Keratinocyte (primary cell): ENCODE data around the gene RNU5D-1. TPM values are rescaled to one million over a fixed set of nuclear protein-coding genes. Genes with fewer than 3 reads are reported as not detected.
A peak's percentile ranks its signal among the peaks of the same experiment; 100 is the strongest.

ENCODE experiments used
- DNase-seq: peaks from one replicate; pipeline ENCODE4 v3.0.0-alpha.2; 2011; ENCODE audit warnings: low read depth, missing footprints, low spot score
- FAIRE-seq: peaks from 2 replicates; lab custom pipeline; 2011; peaks lifted over from hg19 to GRCh38; lab: Jason Lieb, UNC
- H2AFZ ChIP-seq: 2 replicates; pipeline ENCODE4 v1.6.0; 2012; ENCODE audit warnings: low read length, control low read depth, inconsistent platforms; ENCODE audit not compliant: control insufficient read depth
- H3K27ac ChIP-seq: 2 replicates; pipeline ENCODE4 v1.5.1; 2011; ENCODE audit warnings: low read length; ENCODE audit not compliant: control insufficient read depth, insufficient read depth
- H3K27me3 ChIP-seq: 3 replicates; pipeline ENCODE4 v1.6.0; 2011; ENCODE audit warnings: low read length; ENCODE audit not compliant: control insufficient read depth, insufficient read depth; ENCODE audit errors: extremely low read depth
- H3K36me3 ChIP-seq, 2 experiments: 2 replicates in 1 of 2; 3 replicates in 1 of 2; pipeline ENCODE4 v1.5.1; 2011; ENCODE audit warnings: low read length in 2 of 2, mild to moderate bottlenecking in 1 of 2; ENCODE audit not compliant: control insufficient read depth in 2 of 2, insufficient read depth in 2 of 2; ENCODE audit errors: extremely low read depth in 1 of 2
- H3K4me1 ChIP-seq: 3 replicates; pipeline ENCODE4 v1.5.1; 2011; ENCODE audit warnings: low read length; ENCODE audit not compliant: control insufficient read depth, insufficient read depth; ENCODE audit errors: extremely low read depth
- H3K4me2 ChIP-seq: 3 replicates; pipeline ENCODE4 v1.6.0; 2011; ENCODE audit warnings: low read depth, low read length; ENCODE audit not compliant: control insufficient read depth, insufficient read depth; ENCODE audit errors: extremely low read depth
- H3K4me3 ChIP-seq, 3 experiments: fragments of 200-600 bp in 1 of 3; sonication (generic) in 1 of 3; 2 replicates in 2 of 3; 3 replicates in 1 of 3; pipeline ENCODE4 v1.5.1; 2011 to 2016; ENCODE audit warnings: low read length in 3 of 3, mild to moderate bottlenecking in 3 of 3, control low read depth in 2 of 3, inconsistent platforms in 1 of 3, low read depth in 1 of 3, mixed read lengths in 1 of 3, mixed run types in 1 of 3, moderate library complexity in 1 of 3; ENCODE audit not compliant: control insufficient read depth in 2 of 3, insufficient read depth in 2 of 3; ENCODE audit errors: extremely low read depth in 1 of 3
- H3K79me2 ChIP-seq: 2 replicates; pipeline ENCODE4 v1.6.0; 2012; ENCODE audit warnings: low read length; ENCODE audit not compliant: control insufficient read depth, insufficient read depth
- H3K9ac ChIP-seq: 3 replicates; pipeline ENCODE4 v1.6.0; 2011; ENCODE audit warnings: low read length; ENCODE audit not compliant: control insufficient read depth, insufficient read depth; ENCODE audit errors: extremely low read depth
- H3K9me1 ChIP-seq: 3 replicates; pipeline ENCODE4 v1.6.0; 2011; ENCODE audit warnings: low read length; ENCODE audit not compliant: control insufficient read depth, insufficient read depth; ENCODE audit errors: extremely low read depth
- H3K9me3 ChIP-seq: 2 replicates; pipeline ENCODE4 v1.5.1; 2012; ENCODE audit warnings: low read depth, low read length; ENCODE audit not compliant: control insufficient read depth
- H4K20me1 ChIP-seq: 3 replicates; pipeline ENCODE4 v1.6.0; 2011; ENCODE audit warnings: low read length; ENCODE audit not compliant: control insufficient read depth, insufficient read depth; ENCODE audit errors: extremely low read depth
- CTCF ChIP-seq, 3 experiments: IDR thresholded peaks in 1 of 3; conservative IDR thresholded peaks in 1 of 3; optimal IDR thresholded peaks in 1 of 3; 2 replicates in 2 of 3; 3 replicates in 1 of 3; pipeline versions ENCODE3 to v1.5.1; 2011; ENCODE audit warnings: low read length in 3 of 3, mild to moderate bottlenecking in 3 of 3, moderate library complexity in 2 of 3, control low read depth in 1 of 3, inconsistent platforms in 1 of 3; ENCODE audit not compliant: insufficient read depth in 2 of 3; ENCODE audit errors: extremely low read depth in 1 of 3
- EZH2 ChIP-seq: IDR thresholded peaks from one replicate; pipeline ENCODE4 v1.6.1; 2012; ENCODE audit warnings: inconsistent platforms, mild to moderate bottlenecking, low read length, moderate library complexity
- dilution Hi-C: fragments of 300-500 bp; cut with MboI; formaldehyde crosslinking; loops from one replicate; pipeline ENCODE4 v1.7.0; 2020; ENCODE audit warnings: low sequenced_read_pairs; ENCODE audit not compliant: extremely low pct_ligation_motif_present
- polyA plus RNA-seq, 5 experiments: library from polyadenylated mRNA; depleted of rRNA in 3 of 5; stranded (reverse) in 3 of 5; stranded (forward) in 1 of 5; unstranded in 1 of 5; fragments of >200 nt; gene quantifications; 1 replicate in 1 of 5; 2 replicates in 3 of 5; 3 replicates in 1 of 5; pipeline versions ENCODE4 v1.2.1 to v1.2.3, GENCODE V29; 2011 to 2012; ENCODE audit warnings: missing spikeins in 2 of 5, low read depth in 1 of 5, low replicate concordance in 1 of 5

The RNU5D-1 gene
- polyA plus RNA-seq, 1 donor (not counting 4 experiments of a cell fraction or from before 2014, with no cell fraction given): not detected

GRCh38 chr1:44778705-44779576 is 48.0 kb upstream of the RNU5D-1 start:
- H3K79me2 ChIP-seq: peaks cover 36% of the 10 kb centered on the region
- no peaks in the 10 kb centered on the region for H3K27me3 ChIP-seq
- DNase-seq: no peak
- no peak overlapping the region for H3K9ac ChIP-seq
- H3K9me1 ChIP-seq: peaks cover 2% of the 10 kb centered on the region
- H3K4me2 ChIP-seq: peak overlapping the region; percentile 11
- no peak overlapping the region for H3K27ac ChIP-seq
- no peak for FAIRE-seq
- peaks cover 26 to 47% of the 10 kb centered on the region in 2 experiments for H3K36me3 ChIP-seq
- H2AFZ ChIP-seq: no peak overlapping the region
- H3K4me1 ChIP-seq: peaks cover 22% of the 10 kb centered on the region
- H3K4me3 ChIP-seq: no peak overlapping the region
- H3K9me3 ChIP-seq: no peaks in the 10 kb centered on the region
- dilution Hi-C loops: no loop called here
- peaks cover 19% of the 10 kb centered on the region for H4K20me1 ChIP-seq
- TF ChIP-seq CTCF (optimal IDR thresholded peaks at IDR 0.05 in 1 of 3, IDR thresholded peaks at IDR 0.05 in 1 of 3, conservative IDR thresholded peaks at IDR 0.05 in 1 of 3; ENCODE audit: extremely low read depth in 1 of 3, insufficient read depth in 2 of 3, low read length in 3 of 3): no peak
- no peak for TF ChIP-seq EZH2

GRCh38 chr1:44777969-44778635 is 47.1 kb upstream of the RNU5D-1 start:
- peaks cover 26 to 47% of the 10 kb centered on the region in 2 experiments for H3K36me3 ChIP-seq
- FAIRE-seq (no peak), DNase-seq (no peak)
- no peak overlapping the region for H3K27ac ChIP-seq
- H3K4me2 ChIP-seq: peak overlapping the region; percentile 92
- peaks cover 36% of the 10 kb centered on the region for H3K79me2 ChIP-seq
- peaks cover 19% of the 10 kb centered on the region for H4K20me1 ChIP-seq
- peak overlapping the region in 2 of 3 experiments; percentile 85 to 94 for H3K4me3 ChIP-seq
- no peak overlapping the region for H2AFZ ChIP-seq
- H3K9ac ChIP-seq: peak overlapping the region; percentile 92
- no peak for TF ChIP-seq EZH2
- TF ChIP-seq CTCF (optimal IDR thresholded peaks at IDR 0.05 in 1 of 3, IDR thresholded peaks at IDR 0.05 in 1 of 3, conservative IDR thresholded peaks at IDR 0.05 in 1 of 3; ENCODE audit: extremely low read depth in 1 of 3, insufficient read depth in 2 of 3, low read length in 3 of 3): no peak
- H3K27me3 ChIP-seq: no peaks in the 10 kb centered on the region
- peaks cover 2% of the 10 kb centered on the region for H3K9me1 ChIP-seq
- no peaks in the 10 kb centered on the region for H3K9me3 ChIP-seq
- H3K4me1 ChIP-seq: peaks cover 17% of the 10 kb centered on the region
- dilution Hi-C loops: no loop called here
